A673 (cell line): ENCODE data around the gene PRKAG2.

ENCODE experiments used
- CTCF ChIP-seq: fragments of 300-800, 200-600 bp; sonication (generic); conservative IDR thresholded peaks from 2 replicates; pipeline ENCODE4 v1.5.1; 2017; ENCODE audit warnings: low read depth, mild to moderate bottlenecking, antibody characterized with exemption, low read length, moderate library complexity, mixed read lengths
- EZH2 ChIP-seq: fragments of 200-600 bp; sonication (generic); IDR thresholded peaks from 2 replicates; pipeline ENCODE4 v1.6.1; 2017; ENCODE audit warnings: borderline replicate concordance, low read depth, mild to moderate bottlenecking, mixed read lengths, antibody characterized with exemption, low read length; ENCODE audit not compliant: poor library complexity, severe bottlenecking

- no peak for TF ChIP-seq EZH2
- TF ChIP-seq CTCF, result no peak
Observed at GRCh38 chr7:151814400-151815009, 62.4 kb downstream of the PRKAG2 start.
